B cell (primary cell): Measurements from ENCODE around the gene C1QTNF6. TPM values are rescaled to one million over a fixed set of nuclear protein-coding genes. Genes with fewer than 3 reads are reported as not detected.

Source experiments
- ATAC-seq: fragments of 200-7000 bp; cut with Tn5 transposase; one replicate; pipeline ENCODE4 v1.10.0; 2021; ENCODE audit warnings: low read depth, mild to moderate bottlenecking, moderate number of reproducible peaks, moderate library complexity
- CTCF ChIA-PET: fragments of 350-600 bp; sonication (Branson Sonifier 250); formaldehyde crosslinking; loops from one replicate; lab custom pipeline; 2021; ENCODE audit warnings: antibody characterized with exemption, inconsistent platforms; lab: Charles Lee
- POLR2A ChIA-PET: fragments of 350-600 bp; sonication (Branson Sonifier 250); formaldehyde crosslinking; loops from one replicate; lab custom pipeline; 2021; ENCODE audit warnings: antibody characterized with exemption; lab: Charles Lee
- DNase-seq: peaks from one replicate; pipeline ENCODE4 v3.0.0; 2013
- H2AFZ ChIP-seq: 2 replicates; pipeline ENCODE4 v1.6.1; 2012; ENCODE audit warnings: mild to moderate bottlenecking, low read depth, low read length; ENCODE audit not compliant: insufficient read depth, poor library complexity, severe bottlenecking
- H3K27ac ChIP-seq, 2 donors: 1 replicate in 1 of 2; 2 replicates in 1 of 2; pipeline ENCODE4 v1.5.1; 2012 to 2013; ENCODE audit warnings: low read length in 2 of 2, mild to moderate bottlenecking in 2 of 2, moderate library complexity in 1 of 2
- H3K27me3 ChIP-seq, 4 experiments: fragments of 200-600 bp in 1 of 4; sonication (generic) in 1 of 4; replicated peaks in 1 of 4; 1 replicate in 2 of 4; 2 replicates in 2 of 4; pipeline versions ENCODE4 v1.6.1 to v1.7.0; 2013 to 2016; ENCODE audit warnings: low read length in 3 of 4, mild to moderate bottlenecking in 2 of 4, mixed read lengths in 1 of 4, moderate library complexity in 1 of 4; ENCODE audit not compliant: insufficient read depth in 4 of 4, control insufficient read depth in 3 of 4; ENCODE audit errors: control extremely low read depth in 1 of 4
- H3K36me3 ChIP-seq, 2 experiments: replicated peaks in 1 of 2; 1 replicate in 1 of 2; 2 replicates in 1 of 2; pipeline versions ENCODE4 v1.6.1 to v1.7.1; 2013; ENCODE audit warnings: low read length in 1 of 2; ENCODE audit not compliant: insufficient read depth in 2 of 2, control insufficient read depth in 1 of 2; ENCODE audit errors: control extremely low read depth in 1 of 2, extremely low read depth in 1 of 2
- H3K4me1 ChIP-seq, 2 donors: fragments of 200-600 bp in 1 of 2; sonication (generic) in 1 of 2; 1 replicate in 1 of 2; 2 replicates in 1 of 2; pipeline versions ENCODE4 v1.5.1 to v1.6.1; 2013 to 2017; ENCODE audit warnings: low read length in 2 of 2; ENCODE audit not compliant: control insufficient read depth in 2 of 2, insufficient read depth in 2 of 2
- H3K4me2 ChIP-seq: replicated peaks from 2 replicates; pipeline ENCODE3; 2012; ENCODE audit warnings: mild to moderate bottlenecking, low read depth, low read length; ENCODE audit not compliant: poor library complexity, severe bottlenecking
- H3K4me3 ChIP-seq, 5 experiments: fragments of 200-600 bp in 1 of 5; sonication (generic) in 1 of 5; 1 replicate in 3 of 5; 2 replicates in 2 of 5; pipeline versions ENCODE4 v1.5.1 to v1.7.0; 2011 to 2016; ENCODE audit warnings: low read length in 4 of 5, mild to moderate bottlenecking in 4 of 5, low read depth in 2 of 5, control low read depth in 1 of 5, moderate library complexity in 1 of 5; ENCODE audit not compliant: insufficient read depth in 1 of 5; ENCODE audit errors: control extremely low read depth in 1 of 5, extremely low read depth in 1 of 5
- H3K79me2 ChIP-seq: fragments of 200-600 bp; sonication (generic); one replicate; pipeline ENCODE4 v1.6.0; 2016; ENCODE audit warnings: low read length; ENCODE audit not compliant: control insufficient read depth, insufficient read depth
- H3K9ac ChIP-seq: fragments of 200-600 bp; sonication (generic); 2 replicates; pipeline ENCODE4 v1.6.1; 2017; ENCODE audit warnings: mild to moderate bottlenecking, low read length, moderate library complexity
- H3K9me3 ChIP-seq, 3 donors: one replicate each; pipeline versions ENCODE4 v1.6.1 to v1.7.1; 2013; ENCODE audit warnings: low read length in 2 of 3; ENCODE audit not compliant: control insufficient read depth in 2 of 3, insufficient read depth in 1 of 3; ENCODE audit errors: control extremely low read depth in 1 of 3
- H4K20me1 ChIP-seq: 2 replicates; pipeline ENCODE4 v1.6.0; 2012; ENCODE audit warnings: mild to moderate bottlenecking, low read length; ENCODE audit not compliant: insufficient read depth, control insufficient read depth, poor library complexity, severe bottlenecking
- H3K27ac Mint-ChIP-seq: one replicate; pipeline ENCODE4 v1.8.0; 2021; ENCODE audit warnings: mixed read lengths
- H3K27me3 Mint-ChIP-seq: one replicate; pipeline ENCODE4 v1.8.0; 2021; ENCODE audit warnings: mixed read lengths
- H3K4me1 Mint-ChIP-seq: one replicate; pipeline ENCODE4 v1.8.0; 2021; ENCODE audit warnings: mixed read lengths
- H3K4me3 Mint-ChIP-seq: one replicate; pipeline ENCODE4 v1.8.0; 2021; ENCODE audit warnings: mixed read lengths
- H3K9me3 Mint-ChIP-seq: one replicate; pipeline ENCODE4 v1.8.0; 2022; ENCODE audit warnings: mixed read lengths; ENCODE audit not compliant: insufficient read depth
- CTCF ChIP-seq: fragments of 200-600 bp; IDR thresholded peaks from one replicate; pipeline ENCODE4 v1.8.0; 2022; ENCODE audit warnings: antibody characterized with exemption, mild to moderate bottlenecking
- EZH2 ChIP-seq: IDR thresholded peaks from 2 replicates; pipeline ENCODE4 v1.6.1; 2012; ENCODE audit warnings: borderline replicate concordance, low read depth, mild to moderate bottlenecking, moderate library complexity, low read length; ENCODE audit not compliant: insufficient read depth, poor library complexity, severe bottlenecking
- WGBS: methylation state at CpG from one replicate; pipeline ENCODE4 v1.1.5; 2013; ENCODE audit warnings: missing lambda C conversion rate; ENCODE audit not compliant: insufficient coverage; 5-methylcytosine and 5-hydroxymethylcytosine counted together
- intact Hi-C: fragments of 100-400 bp; cut with micrococcal nuclease; formaldehyde crosslinking; loops from one replicate; pipeline ENCODE4 v1.10.0; 2022
- polyA plus RNA-seq: library from polyadenylated mRNA; depleted of rRNA; stranded (reverse); fragments of >200 nt; gene quantifications from 2 replicates; pipeline ENCODE4 v1.2.3, GENCODE V29; 2012
- total RNA-seq, 2 donors: library from RNA; stranded (reverse); fragments of 120-200 nt in 1 of 2; gene quantifications; 1 replicate in 1 of 2; 2 replicates in 1 of 2; pipeline versions ENCODE4 v1.2.3 to v1.2.4, GENCODE V29; 2013 to 2022

C1QTNF6 gene
- total and polyA plus RNA-seq, 2 donors (not counting 1 experiment from before 2014, with no cell fraction given): 18.5 to 33.9 TPM

- Histone ChIP-seq H2AFZ (no peak within 1 kb of the TSS), H4K20me1 (no peaks in the 10 kb centered on the region), H3K4me1 (peaks cover 1 to 10% of the 10 kb centered on the region in 2 donors), H3K27ac (no peak within 1 kb of the TSS), H3K79me2 (peaks cover 9% of the 10 kb centered on the region), H3K36me3 (no peaks in the 10 kb centered on the region), H3K9ac (no peak within 1 kb of the TSS), H3K4me3 (no peak within 1 kb of the TSS), H3K4me2 (no peak within 1 kb of the TSS), H3K27me3 (no peaks in the 10 kb centered on the region), H3K9me3 (no peaks in the 10 kb centered on the region)
- 87% methylated on average over 23 of the region's 23 CpGs for WGBS
- Mint-ChIP-seq H3K27me3 (no peaks in the 10 kb centered on the region), H3K4me3 (no peak within 1 kb of the TSS), H3K4me1 (peaks cover 9% of the 10 kb centered on the region), H3K9me3 (no peaks in the 10 kb centered on the region), H3K27ac (peak within 1 kb of the TSS; percentile 53)
- ChIA-PET POLR2A (no interaction called here), CTCF (no interaction called here)
- intact Hi-C loops: no loop called here
- no peak for ATAC-seq
- no peak for DNase-seq
- TF ChIP-seq CTCF (no peak), EZH2 (no peak)
Measured at GRCh38 chr22:37212174-37212906, 24.3 kb upstream of the C1QTNF6 start, which contains the start of gene SSTR3. SSTR3 (minus strand) TSS chr22:37212477; CDS start chr22:37207803, 4,674 bp downstream.

- peaks cover 5% of the 10 kb centered on the region for H3K4me1 Mint-ChIP-seq
- 90% methylated on average over 2 of the region's 6 CpGs for WGBS
Measured at GRCh38 chr22:37211866-37212173, 23.8 kb upstream of the C1QTNF6 start.

More at GRCh38 chr22:37211866-37212173, 23.8 kb upstream of the C1QTNF6 start:
- intact Hi-C loops: no loop called here
- Histone ChIP-seq H3K4me3 (no peak overlapping the region), H3K4me2 (no peak overlapping the region), H4K20me1 (no peaks in the 10 kb centered on the region), H3K9me3 (no peaks in the 10 kb centered on the region), H2AFZ (no peak overlapping the region), H3K27me3 (no peaks in the 10 kb centered on the region), H3K9ac (no peak overlapping the region), H3K79me2 (peaks cover 9% of the 10 kb centered on the region), H3K36me3 (no peaks in the 10 kb centered on the region), H3K27ac (no peak overlapping the region), H3K4me1 (peaks cover 0 to 6% of the 10 kb centered on the region in 2 donors)
- H3K4me3 Mint-ChIP-seq: no peak overlapping the region
- ChIA-PET POLR2A (no interaction called here), CTCF (no interaction called here)
- no peaks in the 10 kb centered on the region for H3K27me3 Mint-ChIP-seq
- no peak for ATAC-seq
- H3K27ac Mint-ChIP-seq: no peak overlapping the region
- TF ChIP-seq CTCF (no peak), EZH2 (no peak)
- DNase-seq: no peak
- H3K9me3 Mint-ChIP-seq: no peaks in the 10 kb centered on the region
